ENCODE measurements around the gene COX6B2.
A peak's percentile ranks its signal among the peaks of the same experiment; 100 is the strongest.

COX6B2 gene

DNA sequence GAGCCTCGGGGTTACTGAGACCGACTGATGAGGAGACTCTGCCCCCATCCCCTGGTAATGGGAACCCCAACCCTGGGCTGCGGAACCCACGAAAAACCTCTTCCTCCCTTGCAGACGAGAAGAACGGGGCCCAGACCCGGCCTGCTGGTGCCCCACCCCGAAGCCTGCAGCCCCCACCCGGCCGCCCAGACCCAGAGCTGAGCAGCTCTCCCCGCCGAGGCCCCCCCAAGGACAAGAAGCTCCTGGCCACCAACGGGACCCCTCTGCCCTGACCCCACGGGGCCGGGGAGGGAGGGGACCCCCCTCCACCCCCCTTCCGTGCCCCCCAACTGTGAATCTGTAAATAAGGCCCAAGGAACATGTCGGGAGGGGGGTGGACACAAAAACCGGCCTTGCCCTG, 42.7 kb downstream of the COX6B2 start:
- DNase-seq = no peak

- no peak for DNase-seq
Measured at GRCh38 chr19:55311397-55311796, 43.1 kb downstream of the COX6B2 start.

DNA sequence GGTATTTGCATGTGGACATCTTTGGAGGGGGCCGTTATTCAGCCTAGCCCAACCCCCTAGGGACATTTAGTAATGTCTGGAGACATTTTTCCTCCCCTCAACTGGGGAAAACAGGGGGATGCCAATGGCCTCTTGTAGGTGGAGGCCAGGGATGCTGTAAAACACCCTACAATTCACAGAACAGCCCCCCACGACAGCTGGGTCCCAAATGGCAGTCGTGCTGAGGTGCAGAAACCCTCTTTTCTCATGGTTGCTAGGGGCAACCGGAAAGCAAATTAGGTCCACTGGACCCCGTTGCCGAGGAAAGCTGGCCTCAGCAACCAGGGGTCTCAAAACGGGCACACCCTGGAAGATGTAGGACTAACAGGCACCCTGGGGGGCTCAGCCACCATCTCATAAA, 44.0 kb downstream of the COX6B2 start:
- DNase-seq = no peak

DNA sequence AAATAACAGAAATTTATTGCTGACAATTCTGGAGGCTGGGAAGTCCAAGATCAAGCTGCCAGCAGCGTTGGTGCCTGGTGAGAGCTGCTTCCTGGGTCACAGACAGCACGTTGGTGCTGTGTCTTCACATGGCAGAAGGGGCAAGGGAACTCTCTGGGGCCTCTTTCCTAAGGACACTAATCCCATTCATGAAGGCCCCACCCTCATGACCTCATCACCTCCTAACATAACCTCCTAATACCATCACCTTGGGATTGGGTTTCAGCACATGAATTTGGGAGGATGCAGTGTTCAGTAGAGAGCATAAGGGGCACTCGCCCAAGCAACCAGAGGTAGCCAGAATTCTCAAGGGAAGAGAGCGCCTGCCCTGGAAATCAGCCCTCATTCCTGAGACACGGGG, 45.1 kb downstream of the COX6B2 start:
- DNase-seq = no peak

DNA sequence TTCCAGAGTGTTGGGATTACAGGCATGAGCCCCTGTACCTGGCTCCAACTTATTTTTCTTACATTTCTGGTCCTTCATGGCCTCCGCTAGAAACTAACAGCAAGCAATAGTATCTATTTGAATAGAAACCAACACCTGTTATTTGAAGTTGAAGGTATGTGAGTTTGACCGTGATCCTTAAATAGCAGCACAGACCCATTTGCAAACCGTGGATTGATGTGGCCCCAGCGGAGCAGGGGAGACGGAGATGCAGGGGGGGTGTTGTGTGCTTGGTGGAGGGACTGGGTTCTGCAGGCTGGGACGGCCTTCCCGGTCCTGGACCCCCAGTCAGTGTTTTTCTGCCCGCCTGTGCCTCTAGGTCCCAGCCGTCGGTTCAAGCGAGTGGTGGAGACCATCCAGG, 46.2 kb downstream of the COX6B2 start:
- no peak for DNase-seq

- no peak for DNase-seq
Measured at GRCh38 chr19:55306712-55307111, 47.8 kb downstream of the COX6B2 start.

- no peak for DNase-seq
Measured at GRCh38 chr19:55305983-55306562, 48.4 kb downstream of the COX6B2 start.

DNA sequence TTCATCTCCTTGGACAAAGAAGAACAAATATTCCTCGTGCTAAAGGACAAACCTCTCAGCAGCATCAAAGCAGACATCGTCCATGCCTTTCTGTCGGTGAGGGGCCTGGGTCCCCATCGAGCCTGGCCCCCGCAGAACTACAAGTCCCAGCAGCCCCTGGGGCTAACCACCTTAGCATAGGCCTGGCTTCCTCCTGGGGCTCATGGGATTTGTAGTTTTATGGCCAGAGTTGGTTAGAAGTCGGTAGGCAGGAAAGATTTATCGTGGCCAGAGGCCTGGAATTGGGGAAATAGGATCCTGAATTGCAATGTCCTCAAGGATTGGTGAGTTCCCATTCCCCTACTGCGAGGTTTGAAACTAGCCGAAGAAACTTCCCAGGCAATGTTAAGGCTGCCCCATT, 49.0 kb downstream of the COX6B2 start:
- DNase-seq = peak; percentile 47

DNA sequence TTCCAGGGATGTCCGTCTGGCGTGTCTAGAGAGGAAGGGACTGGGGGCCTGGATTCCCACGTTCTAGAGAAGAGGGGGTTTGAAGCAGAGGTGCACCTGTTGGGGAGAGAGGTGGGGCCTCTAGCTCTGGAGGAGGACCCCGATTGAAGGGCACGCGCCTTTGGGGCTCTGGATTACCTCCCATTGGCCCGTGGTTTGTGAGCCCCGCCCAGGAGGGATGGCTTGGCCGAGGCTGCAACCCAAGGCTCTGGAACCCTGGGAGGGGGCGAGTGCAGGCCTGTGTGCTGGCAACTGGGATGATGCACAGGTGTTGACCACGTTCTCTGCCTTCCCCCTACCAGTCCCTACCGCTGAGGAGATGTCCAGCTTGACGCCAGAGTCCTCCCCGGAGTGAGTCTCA, 49.5 kb downstream of the COX6B2 start:
- no peak for DNase-seq

DNA sequence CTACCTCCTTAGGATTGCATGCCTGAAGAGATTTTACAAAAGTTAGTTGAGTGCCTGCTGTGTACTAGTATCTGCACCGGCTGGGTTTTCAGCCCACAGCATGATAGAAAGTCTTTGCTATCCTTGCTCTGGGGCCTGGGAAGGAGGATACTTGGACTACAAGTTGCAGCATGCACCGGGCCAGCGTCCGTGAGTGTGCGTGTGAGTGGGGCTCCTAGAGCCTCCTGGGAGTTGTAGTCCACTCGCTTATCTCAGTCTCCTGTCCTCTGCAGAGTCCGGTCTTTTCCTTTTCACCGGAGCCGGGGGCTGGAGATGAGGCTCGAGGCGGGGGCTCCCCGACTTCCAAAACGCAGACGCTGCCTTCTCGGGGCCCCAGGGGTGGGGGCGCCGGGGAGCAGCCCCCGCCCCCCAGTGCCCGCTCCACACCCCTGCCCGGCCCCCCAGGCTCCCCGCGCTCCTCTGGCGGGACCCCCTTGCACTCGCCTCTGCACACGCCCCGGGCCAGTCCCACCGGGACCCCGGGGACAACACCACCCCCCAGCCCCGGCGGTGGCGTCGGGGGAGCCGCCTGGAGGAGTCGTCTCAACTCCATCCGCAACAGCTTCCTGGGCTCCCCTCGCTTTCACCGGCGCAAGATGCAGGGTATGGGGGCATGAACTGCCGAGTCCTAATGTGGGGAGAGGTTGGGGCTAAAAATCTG, 50.1 kb downstream of the COX6B2 start:
- DNase-seq = no peak

DNA sequence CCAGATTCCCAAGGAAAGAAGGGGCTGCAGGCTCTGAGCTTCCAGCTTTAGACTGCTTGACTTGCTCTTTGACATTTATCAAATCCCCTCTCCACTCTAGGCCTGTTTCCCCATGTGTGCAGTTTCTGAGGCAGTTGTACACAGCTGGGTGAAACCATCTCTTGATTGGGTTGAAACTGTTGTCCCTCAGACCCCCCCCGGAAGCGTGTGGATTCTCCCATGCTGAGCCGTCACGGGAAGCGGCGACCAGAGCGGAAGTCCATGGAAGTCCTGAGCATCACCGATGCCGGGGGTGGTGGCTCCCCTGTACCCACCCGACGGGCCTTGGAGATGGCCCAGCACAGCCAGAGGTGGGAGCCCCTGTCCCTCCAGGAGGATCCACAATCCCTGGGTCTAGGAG, 51.0 kb downstream of the COX6B2 start:
- DNase-seq = no peak

GRCh38 chr19:55302318-55302703, 52.2 kb downstream of the COX6B2 start:
- DNase-seq = no peak

DNA sequence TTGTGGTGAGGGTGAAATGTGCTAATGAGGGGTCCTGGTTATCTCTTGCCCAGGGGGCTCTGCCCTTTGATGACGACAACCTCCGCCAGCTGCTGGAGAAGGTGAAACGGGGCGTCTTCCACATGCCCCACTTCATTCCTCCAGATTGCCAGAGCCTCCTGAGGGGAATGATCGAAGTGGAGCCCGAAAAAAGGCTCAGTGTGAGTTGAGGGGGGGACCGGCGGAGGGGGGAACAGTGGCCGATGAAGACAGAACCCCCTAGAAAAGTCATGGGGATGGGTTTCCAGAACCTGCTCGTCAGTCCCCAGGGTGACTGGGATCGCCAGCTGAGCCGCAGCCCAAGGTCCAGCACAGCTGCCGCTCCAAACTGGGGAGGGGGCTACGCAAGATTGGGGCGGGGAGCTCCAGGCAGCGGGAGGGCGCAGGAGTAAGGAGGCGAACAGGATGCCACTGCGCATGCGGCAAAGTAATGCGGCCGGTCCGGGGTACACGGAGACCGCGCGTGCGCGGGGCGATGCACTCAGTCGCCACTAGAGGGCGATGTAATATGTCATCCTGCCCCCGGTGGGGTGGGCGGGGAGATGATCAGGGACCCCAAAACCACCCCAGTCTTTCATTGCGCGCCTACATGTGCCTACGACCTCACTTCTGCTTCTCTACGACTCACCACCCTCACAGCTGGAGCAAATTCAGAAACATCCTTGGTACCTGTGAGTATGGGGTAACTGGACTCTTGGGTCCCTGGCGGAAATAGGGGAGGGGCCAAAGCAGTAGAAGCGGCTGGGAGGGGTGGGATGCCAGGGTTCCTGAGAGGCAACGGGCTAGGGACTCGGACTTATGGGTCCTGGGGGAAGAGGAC, 52.8 kb downstream of the COX6B2 start:
- peak; percentile 98 for DNase-seq

- DNase-seq = no peak
Measured at GRCh38 chr19:55300886-55301458, 53.5 kb downstream of the COX6B2 start.

DNA sequence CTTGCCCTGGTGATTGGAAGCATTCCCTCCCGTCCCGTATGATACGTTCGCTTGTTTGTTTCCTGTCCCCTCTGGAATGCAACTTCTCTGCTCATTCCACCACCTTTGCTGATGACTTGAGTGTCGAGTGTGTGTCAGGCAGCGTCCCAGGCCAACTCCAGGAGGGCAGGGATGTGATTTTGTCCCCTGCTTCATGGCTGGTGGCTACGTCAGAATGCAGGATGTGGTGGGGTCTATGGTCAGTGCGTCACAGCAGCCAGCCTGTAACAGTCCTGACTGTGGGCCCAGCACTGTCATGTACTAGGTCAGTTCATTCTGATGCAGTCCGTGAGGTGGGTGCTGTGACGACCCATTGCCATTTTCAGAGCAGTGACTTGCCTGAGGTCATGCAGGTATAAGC, 54.5 kb downstream of the COX6B2 start:
- no peak for DNase-seq

Data from stimulated activated CD4-positive, alpha-beta T cell treated with anti-CD3 and anti-CD28 coated beads, Interleukin-12 subunit alpha, Interleukin-12 subunit beta, amount 100 ng/mL, for 4 hours (primary cell).